CD14-positive monocyte (primary cell): Measurements from ENCODE around the gene ARHGEF40. TPM values are rescaled to one million over a fixed set of nuclear protein-coding genes. Genes with fewer than 3 reads are reported as not detected.

Source experiments
- DNase-seq, 3 donors: peaks; one replicate each; pipeline ENCODE4 v3.0.0-alpha.2; 2011 to 2022
- H2AFZ ChIP-seq: 2 replicates; pipeline ENCODE4 v1.6.0; 2012; ENCODE audit warnings: mild to moderate bottlenecking, low read depth, low read length, inconsistent platforms; ENCODE audit not compliant: insufficient read depth, poor library complexity, severe bottlenecking
- H3K27ac ChIP-seq, 2 donors: 1 replicate in 1 of 2; 2 replicates in 1 of 2; pipeline ENCODE4 v1.5.1; 2012 to 2013; ENCODE audit warnings: low read length in 2 of 2, control low read depth in 1 of 2, inconsistent platforms in 1 of 2, low read depth in 1 of 2, mild to moderate bottlenecking in 1 of 2
- H3K27me3 ChIP-seq, 2 donors: one replicate each; pipeline versions ENCODE4 v1.6.0 to v1.6.1; 2011 to 2013; ENCODE audit warnings: low read length in 2 of 2; ENCODE audit not compliant: control insufficient read depth in 2 of 2, insufficient read depth in 2 of 2
- H3K36me3 ChIP-seq, 2 donors: replicated peaks in 1 of 2; 1 replicate in 1 of 2; 2 replicates in 1 of 2; pipeline versions ENCODE4 v1.5.1 to v1.6.1; 2012 to 2013; ENCODE audit warnings: low read length in 2 of 2, control low read depth in 1 of 2, inconsistent platforms in 1 of 2, mild to moderate bottlenecking in 1 of 2; ENCODE audit not compliant: insufficient read depth in 2 of 2, control insufficient read depth in 1 of 2
- H3K4me1 ChIP-seq, 2 donors: 1 replicate in 1 of 2; 2 replicates in 1 of 2; pipeline versions ENCODE4 v1.5.1 to v1.6.1; 2012 to 2013; ENCODE audit warnings: low read length in 2 of 2, control low read depth in 1 of 2, inconsistent platforms in 1 of 2, mild to moderate bottlenecking in 1 of 2, moderate library complexity in 1 of 2; ENCODE audit not compliant: insufficient read depth in 2 of 2, control insufficient read depth in 1 of 2
- H3K4me2 ChIP-seq: replicated peaks from 2 replicates; pipeline ENCODE3; 2012; ENCODE audit warnings: low read length, moderate library complexity, mild to moderate bottlenecking; ENCODE audit not compliant: poor library complexity, severe bottlenecking; ENCODE audit errors: extremely low read depth
- H3K4me3 ChIP-seq, 3 experiments: fragments of 200-600 bp in 1 of 3; sonication (generic) in 1 of 3; replicated peaks in 1 of 3; 1 replicate in 2 of 3; 2 replicates in 1 of 3; pipeline ENCODE4 v1.5.1; 2011 to 2013; ENCODE audit warnings: low read length in 3 of 3, mild to moderate bottlenecking in 3 of 3, control low read depth in 2 of 3, low read depth in 2 of 3, inconsistent platforms in 1 of 3, moderate library complexity in 1 of 3
- H3K79me2 ChIP-seq: 2 replicates; pipeline ENCODE4 v1.6.0; 2012; ENCODE audit warnings: mild to moderate bottlenecking, control low read depth, inconsistent platforms, low read length, moderate library complexity; ENCODE audit not compliant: insufficient read depth
- H3K9ac ChIP-seq: 2 replicates; pipeline ENCODE4 v1.6.0; 2017; ENCODE audit warnings: low read length, mild to moderate bottlenecking; ENCODE audit not compliant: insufficient read depth, poor library complexity, severe bottlenecking
- H3K9me3 ChIP-seq, 2 donors: replicated peaks in 1 of 2; 1 replicate in 1 of 2; 2 replicates in 1 of 2; pipeline versions ENCODE4 v1.5.1 to v1.6.1; 2012 to 2013; ENCODE audit warnings: low read length in 2 of 2, control low read depth in 1 of 2; ENCODE audit not compliant: control insufficient read depth in 1 of 2, insufficient read depth in 1 of 2
- H4K20me1 ChIP-seq: 2 replicates; pipeline ENCODE4 v1.6.0; 2012; ENCODE audit warnings: mild to moderate bottlenecking, low read length, control low read depth, moderate library complexity; ENCODE audit not compliant: insufficient read depth
- H3K27ac Mint-ChIP-seq, 7 donors: one replicate each; pipeline ENCODE4 v1.8.0; 2020; ENCODE audit warnings: mild to moderate bottlenecking in 7 of 7, mixed read lengths in 7 of 7, moderate library complexity in 6 of 7, inconsistent platforms in 2 of 7
- H3K27me3 Mint-ChIP-seq, 3 donors: one replicate each; pipeline ENCODE4 v1.8.0; 2021 to 2022; ENCODE audit warnings: low read depth in 3 of 3, mild to moderate bottlenecking in 3 of 3, mixed read lengths in 3 of 3, moderate library complexity in 3 of 3, inconsistent platforms in 1 of 3
- H3K36me3 Mint-ChIP-seq, 2 donors: one replicate each; pipeline ENCODE4 v1.8.0; 2020; ENCODE audit warnings: mixed read lengths in 2 of 2, inconsistent platforms in 1 of 2, mild to moderate bottlenecking in 1 of 2
- H3K4me1 Mint-ChIP-seq: one replicate; pipeline ENCODE4 v1.8.0; 2020; ENCODE audit warnings: mild to moderate bottlenecking, mixed read lengths
- H3K4me3 Mint-ChIP-seq, 2 donors: one replicate each; pipeline ENCODE4 v1.8.0; 2020; ENCODE audit warnings: mild to moderate bottlenecking in 2 of 2, mixed read lengths in 2 of 2, moderate library complexity in 1 of 2
- H3K9me3 Mint-ChIP-seq, 7 donors: one replicate each; pipeline ENCODE4 v1.8.0; 2020 to 2022; ENCODE audit warnings: mixed read lengths in 7 of 7, mild to moderate bottlenecking in 6 of 7, moderate library complexity in 6 of 7, inconsistent platforms in 2 of 7
- CTCF ChIP-seq: fragments of 200-600 bp; IDR thresholded peaks from one replicate; pipeline ENCODE4 v1.8.0; 2022; ENCODE audit warnings: antibody characterized with exemption, mild to moderate bottlenecking
- WGBS: methylation state at CpG from one replicate; pipeline ENCODE4 v1.1.5; 2013; ENCODE audit warnings: missing lambda C conversion rate; ENCODE audit not compliant: insufficient coverage; 5-methylcytosine and 5-hydroxymethylcytosine counted together
- intact Hi-C, 2 donors: fragments of 100-400 bp; cut with micrococcal nuclease; formaldehyde crosslinking; loops; one replicate each; pipeline versions ENCODE4 v1.15.0 to v1.15.1; 2023
- polyA plus RNA-seq, 3 donors: library from polyadenylated mRNA; depleted of rRNA in 1 of 3; unstranded in 2 of 3; stranded (reverse) in 1 of 3; fragments of 300-500 nt in 2 of 3; fragments of >200 nt in 1 of 3; fragmentation: Illumina TruSeq in 2 of 3; gene quantifications; 1 replicate in 2 of 3; 2 replicates in 1 of 3; pipeline ENCODE4 v1.2.3, GENCODE V29; 2012 to 2021

ARHGEF40 gene
- polyA plus RNA-seq, 3 donors = 12.1 to 114 (median 15.3) TPM

- intact Hi-C loops = no loop called here
- no peak for TF ChIP-seq CTCF
Measured at GRCh38 chr14:21030531-21030930, 39.6 kb upstream of the ARHGEF40 start.

GRCh38 chr14:21032326-21033132, 37.6 kb upstream of the ARHGEF40 start:
- WGBS = no CpG with 5 or more reads among the region's 5 CpGs
- intact Hi-C loops = no loop called here
- Histone ChIP-seq H3K9me3 (no peaks in the 10 kb centered on the region), H3K27me3 (no peaks in the 10 kb centered on the region), H3K4me1 (peaks cover 0 to 15% of the 10 kb centered on the region in 2 donors), H3K4me3 (no peak overlapping the region), H3K27ac (no peak overlapping the region), H3K36me3 (no peaks in the 10 kb centered on the region), H4K20me1 (no peaks in the 10 kb centered on the region), H3K79me2 (no peaks in the 10 kb centered on the region), H3K4me2 (no peak overlapping the region), H3K9ac (no peak overlapping the region), H2AFZ (no peak overlapping the region)
- Mint-ChIP-seq H3K9me3 (peaks cover 0 to 2% (median 0%) of the 10 kb centered on the region in 7 donors), H3K4me1 (peaks cover 21% of the 10 kb centered on the region), H3K4me3 (no peak overlapping the region), H3K27ac (peak overlapping the region in 2 of 7 donors; percentile 23 to 36), H3K27me3 (peaks cover 4 to 7% (median 7%) of the 10 kb centered on the region in 3 donors), H3K36me3 (no peaks in the 10 kb centered on the region)
- peak; percentile 30 to 81 (median 41) for DNase-seq
- no peak for TF ChIP-seq CTCF

More at GRCh38 chr14:21030531-21030930, 39.6 kb upstream of the ARHGEF40 start:
- H3K9ac ChIP-seq = no peak overlapping the region
- H3K36me3 ChIP-seq = no peaks in the 10 kb centered on the region
- H3K4me1 ChIP-seq = peaks cover 2 to 19% of the 10 kb centered on the region in 2 donors
- no peaks in the 10 kb centered on the region for H3K9me3 ChIP-seq
- no peak overlapping the region for H3K4me3 ChIP-seq
- H3K79me2 ChIP-seq = no peaks in the 10 kb centered on the region
- no peak overlapping the region for H3K4me2 ChIP-seq
- peaks cover 20 to 24% (median 21%) of the 10 kb centered on the region in 3 donors for H3K27me3 Mint-ChIP-seq
- no peak overlapping the region for H3K27ac ChIP-seq
- no peak overlapping the region for H3K27ac Mint-ChIP-seq
- peaks cover 5 to 17% of the 10 kb centered on the region in 2 donors for H3K27me3 ChIP-seq
- no peak for DNase-seq
- peaks cover 0 to 2% (median 0%) of the 10 kb centered on the region in 7 donors for H3K9me3 Mint-ChIP-seq
- peaks cover 17% of the 10 kb centered on the region for H3K4me1 Mint-ChIP-seq
- H3K4me3 Mint-ChIP-seq = no peak overlapping the region
- no peaks in the 10 kb centered on the region for H4K20me1 ChIP-seq
- no peaks in the 10 kb centered on the region for H3K36me3 Mint-ChIP-seq
- no peak overlapping the region for H2AFZ ChIP-seq
- WGBS = 81% methylated on average over 7 of the region's 12 CpGs
